GM12878 (cell line): ENCODE data around the gene MEG3. TPM values are rescaled to one million over a fixed set of nuclear protein-coding genes. Genes with fewer than 3 reads are reported as not detected.

ENCODE experiments used
- ATAC-seq: fragments of 200-7000 bp; cut with Tn5 transposase; 3 replicates; pipeline ENCODE4 v1.9.1; 2020; ENCODE audit warnings: mild to moderate bottlenecking, moderate library complexity
- BruUV-seq: library from RNA; stranded (reverse); fragments of 400-500 nt; replicated peaks from 2 replicates; lab custom pipeline; 2021; lab: Mats Ljungman, UMichigan
- CTCF ChIA-PET: fragments of 300-600 bp; sonication (Branson Sonifier 250); formaldehyde crosslinking; extraction: SDS; loops from one replicate; lab custom pipeline; 2021; ENCODE audit warnings: inconsistent platforms; lab: Yijun Ruan, JAX
- POLR2A ChIA-PET: fragments of 350-600 bp; formaldehyde crosslinking; extraction: SDS; loops from one replicate; lab custom pipeline; 2021; ENCODE audit warnings: inconsistent platforms; lab: Charles Lee
- RAD21 ChIA-PET: fragments of 300-600 bp; sonication (Branson Sonifier 250); formaldehyde crosslinking; loops from one replicate; lab custom pipeline; 2023; ENCODE audit warnings: antibody characterized with exemption; ENCODE audit not compliant: unreplicated experiment; lab: Charles Lee
- SMC1A ChIA-PET: fragments of 300-600 bp; sonication (Branson Sonifier 250); formaldehyde crosslinking; loops from one replicate; lab custom pipeline; 2023; ENCODE audit not compliant: unreplicated experiment, uncharacterized antibody; lab: Charles Lee
- DNase-seq: peaks from one replicate; pipeline ENCODE4 v3.0.0-alpha.2; 2011; ENCODE audit warnings: low read depth, low spot score
- FAIRE-seq: peaks from 3 replicates; lab custom pipeline; 2011; peaks lifted over from hg19 to GRCh38; lab: Jason Lieb, UNC
- H2AFZ ChIP-seq: 2 replicates; pipeline ENCODE4 v1.6.0; 2011; ENCODE audit warnings: low read depth, low read length, control low read depth; ENCODE audit not compliant: control insufficient read depth
- H3K27ac ChIP-seq: 2 replicates; pipeline ENCODE4 v1.5.1; 2011; ENCODE audit warnings: control low read depth; ENCODE audit not compliant: control insufficient read depth, insufficient read depth
- H3K27me3 ChIP-seq, 2 experiments: replicated peaks in 1 of 2; 2 replicates each; pipeline versions ENCODE4 v1.6.0 to v1.6.1; 2011; ENCODE audit warnings: low read length in 1 of 2; ENCODE audit not compliant: control insufficient read depth in 2 of 2, insufficient read depth in 2 of 2
- H3K36me3 ChIP-seq, 2 experiments: 2 replicates each; pipeline ENCODE4 v1.5.1; 2011; ENCODE audit warnings: low read length in 1 of 2; ENCODE audit not compliant: control insufficient read depth in 2 of 2, insufficient read depth in 2 of 2
- H3K4me1 ChIP-seq: 2 replicates; pipeline ENCODE4 v1.6.1; 2011; ENCODE audit warnings: mild to moderate bottlenecking, low read length, moderate library complexity, mixed read lengths; ENCODE audit not compliant: control insufficient read depth, insufficient read depth
- H3K4me2 ChIP-seq: 2 replicates; pipeline ENCODE4 v1.6.0; 2011; ENCODE audit warnings: control low read depth; ENCODE audit not compliant: control insufficient read depth, insufficient read depth
- H3K4me3 ChIP-seq: fragments of 200-600 bp; sonication (generic); 2 replicates; pipeline ENCODE4 v1.5.1; 2016
- H3K79me2 ChIP-seq: 2 replicates; pipeline ENCODE4 v1.6.0; 2011; ENCODE audit warnings: low read length; ENCODE audit not compliant: control insufficient read depth, insufficient read depth
- H3K9ac ChIP-seq: 2 replicates; pipeline ENCODE4 v1.8.0; 2011; ENCODE audit warnings: low read length, control low read depth, mixed read lengths; ENCODE audit not compliant: control insufficient read depth, insufficient read depth
- H3K9me3 ChIP-seq: replicated peaks from 3 replicates; pipeline ENCODE4 v1.5.1; 2011; ENCODE audit warnings: mild to moderate bottlenecking, low read length; ENCODE audit not compliant: control insufficient read depth, insufficient read depth
- H4K20me1 ChIP-seq: 2 replicates; pipeline ENCODE4 v1.6.0; 2011; ENCODE audit not compliant: control insufficient read depth, insufficient read depth
- RELA ChIP-seq: fragments of 450-650 bp; IDR thresholded peaks from 2 replicates; pipeline ENCODE4 v1.8.0; 2014; ENCODE audit warnings: borderline replicate concordance; ENCODE audit not compliant: partially characterized antibody
- WGBS: methylation state at CpG from one replicate; pipeline ENCODE4 v1.1.6; 2016; ENCODE audit warnings: low lambda C conversion rate; ENCODE audit not compliant: insufficient replicate concordance, insufficient coverage; ENCODE audit errors: missing lambda C conversion rate; 5-methylcytosine and 5-hydroxymethylcytosine counted together
- in situ Hi-C: fragments of 300-500 bp; cut with MboI; formaldehyde crosslinking; loops from 9 replicates; pipeline ENCODE4 v1.14.3; 2018; ENCODE audit warnings: mixed read lengths
- intact Hi-C: fragments of 100-400 bp; cut with micrococcal nuclease; formaldehyde crosslinking; loops from one replicate; pipeline ENCODE4 v1.14.2; 2022; ENCODE audit not compliant: unreplicated experiment
- polyA plus RNA-seq, 11 experiments: library from polyadenylated mRNA; depleted of rRNA in 4 of 11; unstranded in 6 of 11; stranded (reverse) in 5 of 11; fragments of >200 nt; fragmentation: Nextera tagmentation in 4 of 11; fragmentation: Illumina TruSeq in 1 of 11; extraction: Ambion mirVana in 4 of 11; extraction: Trizol in 1 of 11; gene quantifications; 1 replicate in 1 of 11; 2 replicates in 10 of 11; pipeline versions ENCODE4 v1.2.1 to v1.2.3, GENCODE V29; 2011 to 2016; ENCODE audit warnings: inconsistent platforms in 2 of 11, missing spikeins in 2 of 11, low read depth in 1 of 11
- total RNA-seq, 4 experiments: library from RNA; depleted of rRNA in 3 of 4; stranded (reverse); fragments of >200 nt in 3 of 4; fragmentation: Illumina TruSeq in 1 of 4; extraction: Trizol in 1 of 4; gene quantifications; 2 replicates each; pipeline versions ENCODE4 v1.2.1 to v1.2.3, GENCODE V29; 2013 to 2021
- TF ChIP-seq, protein P1 (sequence below): fragments of 450-650 bp; formaldehyde crosslinking; IDR thresholded peaks from 2 replicates; pipeline ENCODE4 v1.5.0; 2022; ENCODE audit warnings: mild to moderate bottlenecking, missing genetic modification characterization

MEG3 gene
- total and polyA plus RNA-seq, 10 of the 15 experiments (the other 5 are each of a cell fraction or from before 2014, with no cell fraction given): 0.03 to 2.9 (median 0.95) TPM; not detected in 7

- TF ChIP-seq, protein P1, sequence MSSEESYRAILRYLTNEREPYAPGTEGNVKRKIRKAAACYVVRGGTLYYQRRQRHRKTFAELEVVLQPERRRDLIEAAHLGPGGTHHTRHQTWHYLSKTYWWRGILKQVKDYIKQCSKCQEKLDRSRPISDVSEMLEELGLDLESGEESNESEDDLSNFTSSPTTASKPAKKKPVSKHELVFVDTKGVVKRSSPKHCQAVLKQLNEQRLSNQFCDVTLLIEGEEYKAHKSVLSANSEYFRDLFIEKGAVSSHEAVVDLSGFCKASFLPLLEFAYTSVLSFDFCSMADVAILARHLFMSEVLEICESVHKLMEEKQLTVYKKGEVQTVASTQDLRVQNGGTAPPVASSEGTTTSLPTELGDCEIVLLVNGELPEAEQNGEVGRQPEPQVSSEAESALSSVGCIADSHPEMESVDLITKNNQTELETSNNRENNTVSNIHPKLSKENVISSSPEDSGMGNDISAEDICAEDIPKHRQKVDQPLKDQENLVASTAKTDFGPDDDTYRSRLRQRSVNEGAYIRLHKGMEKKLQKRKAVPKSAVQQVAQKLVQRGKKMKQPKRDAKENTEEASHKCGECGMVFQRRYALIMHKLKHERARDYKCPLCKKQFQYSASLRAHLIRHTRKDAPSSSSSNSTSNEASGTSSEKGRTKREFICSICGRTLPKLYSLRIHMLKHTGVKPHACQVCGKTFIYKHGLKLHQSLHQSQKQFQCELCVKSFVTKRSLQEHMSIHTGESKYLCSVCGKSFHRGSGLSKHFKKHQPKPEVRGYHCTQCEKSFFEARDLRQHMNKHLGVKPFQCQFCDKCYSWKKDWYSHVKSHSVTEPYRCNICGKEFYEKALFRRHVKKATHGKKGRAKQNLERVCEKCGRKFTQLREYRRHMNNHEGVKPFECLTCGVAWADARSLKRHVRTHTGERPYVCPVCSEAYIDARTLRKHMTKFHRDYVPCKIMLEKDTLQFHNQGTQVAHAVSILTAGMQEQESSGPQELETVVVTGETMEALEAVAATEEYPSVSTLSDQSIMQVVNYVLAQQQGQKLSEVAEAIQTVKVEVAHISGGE (CRISPR knock-in tag): no peak
Observed at GRCh38 chr14:100840286-100841065, 14.6 kb downstream of the MEG3 start (continued).

- ATAC-seq (no peak), DNase-seq (no peak), FAIRE-seq (no peak)
- intact Hi-C loops: no loop called here
- ChIA-PET SMC1A (no interaction called here), POLR2A (no interaction called here), CTCF (no interaction called here), RAD21 (no interaction called here)
- no peaks in the 10 kb centered on the region for H3K9me3 ChIP-seq
- H3K4me3 ChIP-seq: no peak overlapping the region
- H3K9ac ChIP-seq: no peak overlapping the region
- no TSS peak for BruUV-seq
- H3K27me3 ChIP-seq: no peaks in the 10 kb centered on the region
- no peaks in the 10 kb centered on the region for H4K20me1 ChIP-seq
- no peak overlapping the region for H2AFZ ChIP-seq
- WGBS: 40% methylated on average over 21 of the region's 21 CpGs
- TF ChIP-seq RELA: no peak
- H3K4me1 ChIP-seq: no peaks in the 10 kb centered on the region
- in situ Hi-C loops: no loop called here
- no peak overlapping the region for H3K4me2 ChIP-seq
- H3K36me3 ChIP-seq: no peaks in the 10 kb centered on the region
- no peaks in the 10 kb centered on the region for H3K79me2 ChIP-seq
- H3K27ac ChIP-seq: no peak overlapping the region
Observed at GRCh38 chr14:100841066-100841760, 15.3 kb downstream of the MEG3 start.
